Measurements from ENCODE around the gene SCRG1. TPM values are rescaled to one million over a fixed set of nuclear protein-coding genes. Genes with fewer than 3 reads are reported as not detected.

SCRG1 gene
- total RNA-seq, result not detected

- DNase-seq (ENCODE audit: low spot score), result no peak
- no peak for ATAC-seq
Observed at GRCh38 chr4:173398779-173399415, at the start of gene SCRG1. Gene SCRG1 (minus strand): TSS chr4:173399116. CDS start chr4:173391414, 7,702 bp downstream.

GRCh38 chr4:173448103-173448502 is 49.2 kb upstream of the SCRG1 start:
- DNase-seq (ENCODE audit: low spot score) (no peak), ATAC-seq (no peak)

- DNase-seq (ENCODE audit: low spot score) (no peak), ATAC-seq (no peak)
Observed at GRCh38 chr4:173446416-173446815, 47.5 kb upstream of the SCRG1 start.

- ATAC-seq, result no peak
- DNase-seq (ENCODE audit: low spot score), result no peak
Observed at GRCh38 chr4:173443121-173443520, 44.2 kb upstream of the SCRG1 start.

- DNase-seq (ENCODE audit: low spot score) (no peak), ATAC-seq (no peak)
Observed at GRCh38 chr4:173442223-173442932, 43.5 kb upstream of the SCRG1 start.

- no peak for DNase-seq (ENCODE audit: low spot score)
- ATAC-seq, result no peak
Observed at GRCh38 chr4:173440888-173441287, 42.0 kb upstream of the SCRG1 start.

GRCh38 chr4:173436771-173437265 is 37.9 kb upstream of the SCRG1 start:
- no peak for DNase-seq (ENCODE audit: low spot score)
- no peak for ATAC-seq

GRCh38 chr4:173436149-173436579 is 37.2 kb upstream of the SCRG1 start:
- DNase-seq (ENCODE audit: low spot score), result no peak
- no peak for ATAC-seq

GRCh38 chr4:173434231-173434630 is 35.3 kb upstream of the SCRG1 start:
- DNase-seq (ENCODE audit: low spot score) (no peak), ATAC-seq (no peak)

- ATAC-seq, result no peak
- DNase-seq (ENCODE audit: low spot score), result no peak
Observed at GRCh38 chr4:173433447-173433846, 34.5 kb upstream of the SCRG1 start.

GRCh38 chr4:173432430-173432829 is 33.5 kb upstream of the SCRG1 start:
- ATAC-seq, result no peak
- DNase-seq (ENCODE audit: low spot score), result no peak

GRCh38 chr4:173426064-173426463 is 27.1 kb upstream of the SCRG1 start:
- DNase-seq (ENCODE audit: low spot score) (no peak), ATAC-seq (no peak)

GRCh38 chr4:173424899-173425805 is 26.2 kb upstream of the SCRG1 start:
- no peak for ATAC-seq

GRCh38 chr4:173420801-173421200 is 21.9 kb upstream of the SCRG1 start:
- DNase-seq (ENCODE audit: low spot score), result no peak
- ATAC-seq, result no peak

More at GRCh38 chr4:173424899-173425805, 26.2 kb upstream of the SCRG1 start:
- DNase-seq (ENCODE audit: low spot score), result no peak

- peak; percentile 68 for ATAC-seq
- no peak for DNase-seq (ENCODE audit: low spot score)
Observed at GRCh38 chr4:173420324-173420752, 21.4 kb upstream of the SCRG1 start.

- DNase-seq (ENCODE audit: low spot score), result no peak
- ATAC-seq, result no peak
Observed at GRCh38 chr4:173418639-173419038, 19.7 kb upstream of the SCRG1 start.

GRCh38 chr4:173417833-173418232 is 18.9 kb upstream of the SCRG1 start:
- no peak for ATAC-seq
- DNase-seq (ENCODE audit: low spot score), result no peak

- DNase-seq (ENCODE audit: low spot score) (no peak), ATAC-seq (peak; percentile 17)
Observed at GRCh38 chr4:173415885-173416653, 17.2 kb upstream of the SCRG1 start.

- DNase-seq (ENCODE audit: low spot score), result no peak
- no peak for ATAC-seq
Observed at GRCh38 chr4:173415092-173415491, 16.2 kb upstream of the SCRG1 start.

- DNase-seq (ENCODE audit: low spot score), result no peak
- ATAC-seq, result no peak
Observed at GRCh38 chr4:173414456-173414855, 15.5 kb upstream of the SCRG1 start.
